Measurements from ENCODE around the gene KLF9. TPM values are rescaled to one million over a fixed set of nuclear protein-coding genes. Genes with fewer than 3 reads are reported as not detected.

Gene KLF9
- total and polyA plus RNA-seq, 2 donors (not counting 3 experiments of a cell fraction or from before 2014, with no cell fraction given): 7.3 to 17.2 TPM

- BruUV-seq (replicated peaks): no TSS peak
- CTCF ChIA-PET: interaction anchor here (1.2 kb wide), 1 partner anchor 16 kb away, joined by 3 read pairs; no protein-coding TSS in a partner anchor
These were observed 34.5 kb upstream of the KLF9 start for GRCh38 chr9:70448919-70449318.

More at GRCh38 chr9:70448919-70449318, 34.5 kb upstream of the KLF9 start:
- no peaks in the 10 kb centered on the region for H3K9me3 ChIP-seq (replicated peaks; ENCODE audit: control insufficient read depth, insufficient read depth, low read length)
- no peaks in the 10 kb centered on the region for H3K79me2 ChIP-seq (ENCODE audit: control insufficient read depth, insufficient read depth, low read length)
- H3K27ac ChIP-seq (ENCODE audit: insufficient read depth, low read depth, low read length): no peak overlapping the region
- DNase-seq (ENCODE audit: low read depth, low spot score): no peak
- H4K20me1 ChIP-seq (replicated peaks; ENCODE audit: control insufficient read depth, extremely low read depth, insufficient read depth, low read length): no peaks in the 10 kb centered on the region
- intact Hi-C loops (cut with micrococcal nuclease) (no loop called here), dilution Hi-C loops (cut with MboI; ENCODE audit: extremely low pct_ligation_motif_present, low sequenced_read_pairs) (no loop called here)
- POLR2A ChIA-PET: no interaction called here
- no peak overlapping the region for H3K4me3 ChIP-seq (replicated peaks in 1 of 3; ENCODE audit: insufficient read depth in 1 of 3, low read depth in 1 of 3, low read length in 3 of 3)
- no peaks in the 10 kb centered on the region for H3K36me3 ChIP-seq (ENCODE audit: control insufficient read depth in 2 of 2, extremely low read depth in 1 of 2, insufficient read depth in 2 of 2, low read length in 2 of 2)
- FAIRE-seq: no peak
- H3K4me2 ChIP-seq (ENCODE audit: insufficient read depth, low read length): no peak overlapping the region
- H3K4me1 ChIP-seq (ENCODE audit: control insufficient read depth, extremely low read depth, insufficient read depth, low read length): no peaks in the 10 kb centered on the region
- no peak overlapping the region for H3K9ac ChIP-seq (replicated peaks; ENCODE audit: extremely low read depth, insufficient read depth, low read length)
- no peaks in the 10 kb centered on the region for H3K27me3 ChIP-seq (ENCODE audit: control insufficient read depth in 2 of 2, insufficient read depth in 2 of 2, low read length in 2 of 2)
- no peaks in the 10 kb centered on the region for H3K9me1 ChIP-seq (replicated peaks; ENCODE audit: control insufficient read depth, extremely low read depth, insufficient read depth, low read length)
- no peak overlapping the region for H2AFZ ChIP-seq (ENCODE audit: low read depth, low read length)
- TF ChIP-seq FOS (IDR thresholded peaks at IDR 0.05; ENCODE audit: borderline replicate concordance, insufficient read depth, low read length): no peak
- TF ChIP-seq CTCF (IDR thresholded peaks at IDR 0.05; ENCODE audit: extremely low read depth in 1 of 2, insufficient read depth in 1 of 2, low read depth in 1 of 2, low read length in 2 of 2): no peak
- no peak for TF ChIP-seq MYC (IDR thresholded peaks at IDR 0.05; ENCODE audit: low read depth, low read length)
- no peak for TF ChIP-seq JUN (IDR thresholded peaks at IDR 0.05; ENCODE audit: borderline replicate concordance, insufficient read depth, insufficient read length, low read depth)
- no peak for TF ChIP-seq POLR2A (IDR thresholded peaks at IDR 0.05; ENCODE audit: low read depth, low read length)
- no peak for TF ChIP-seq POLR2AphosphoS5 (IDR thresholded peaks at IDR 0.05; ENCODE audit: insufficient read depth, low read depth, low read length)
- TF ChIP-seq, protein P1, sequence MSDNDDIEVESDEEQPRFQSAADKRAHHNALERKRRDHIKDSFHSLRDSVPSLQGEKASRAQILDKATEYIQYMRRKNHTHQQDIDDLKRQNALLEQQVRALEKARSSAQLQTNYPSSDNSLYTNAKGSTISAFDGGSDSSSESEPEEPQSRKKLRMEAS (IDR thresholded peaks at IDR 0.05; ENCODE audit: insufficient read depth, insufficient read length): no peak
- no peak for TF ChIP-seq GATA2 (IDR thresholded peaks at IDR 0.05; ENCODE audit: insufficient read depth, insufficient read length, low read depth, low read length)
- no peak for TF ChIP-seq EZH2 (IDR thresholded peaks at IDR 0.05; ENCODE audit: borderline replicate concordance, low read depth, low read length, severe bottlenecking)
